Measurements from ENCODE around the gene SLC43A3. TPM values are rescaled to one million over a fixed set of nuclear protein-coding genes. Genes with fewer than 3 reads are reported as not detected.

SLC43A3 gene
- total and polyA plus RNA-seq, 2 donors (not counting 3 experiments of a cell fraction or from before 2014, with no cell fraction given), result 68.9 to 104 TPM

DNA sequence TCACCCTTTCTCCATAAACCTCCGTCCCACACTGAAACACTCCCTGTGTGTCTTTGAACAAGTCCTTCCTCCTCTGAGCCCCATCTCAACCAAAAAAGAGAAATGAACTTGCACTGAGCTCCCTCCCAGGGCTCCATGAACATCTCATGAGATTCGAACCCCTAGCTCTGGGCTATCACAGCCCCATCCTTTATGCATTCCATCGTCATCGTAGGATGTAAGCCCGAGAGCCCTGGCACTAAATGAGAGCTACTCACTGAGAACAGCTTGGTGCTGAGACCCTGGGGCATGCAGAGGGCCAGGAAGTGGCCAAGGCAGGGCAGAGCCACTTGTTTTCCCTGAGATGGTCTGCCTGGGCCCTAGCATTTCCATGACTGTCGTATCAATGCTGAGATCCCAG is 12.9 kb upstream of the SLC43A3 start:
- Histone ChIP-seq H3K36me3 (ENCODE audit: control insufficient read depth in 2 of 2, extremely low read depth in 1 of 2, insufficient read depth in 2 of 2, low read length in 2 of 2) (no peaks in the 10 kb centered on the region), H3K9ac (replicated peaks; ENCODE audit: extremely low read depth, insufficient read depth, low read length) (no peak overlapping the region), H3K4me3 (replicated peaks in 1 of 3; ENCODE audit: insufficient read depth in 1 of 3, low read depth in 1 of 3, low read length in 3 of 3) (no peak overlapping the region), H4K20me1 (replicated peaks; ENCODE audit: control insufficient read depth, extremely low read depth, insufficient read depth, low read length) (no peaks in the 10 kb centered on the region), H3K27ac (ENCODE audit: insufficient read depth, low read depth, low read length) (no peak overlapping the region), H3K4me1 (ENCODE audit: control insufficient read depth, extremely low read depth, insufficient read depth, low read length) (no peaks in the 10 kb centered on the region), H3K27me3 (ENCODE audit: control insufficient read depth in 2 of 2, insufficient read depth in 2 of 2, low read length in 2 of 2) (no peaks in the 10 kb centered on the region), H3K79me2 (ENCODE audit: control insufficient read depth, insufficient read depth, low read length) (no peaks in the 10 kb centered on the region), H2AFZ (ENCODE audit: low read depth, low read length) (no peak overlapping the region), H3K9me1 (replicated peaks; ENCODE audit: control insufficient read depth, extremely low read depth, insufficient read depth, low read length) (no peaks in the 10 kb centered on the region), H3K9me3 (replicated peaks; ENCODE audit: control insufficient read depth, insufficient read depth, low read length) (no peaks in the 10 kb centered on the region), H3K4me2 (ENCODE audit: insufficient read depth, low read length) (no peak overlapping the region)
- DNase-seq (ENCODE audit: low read depth, low spot score) (no peak), FAIRE-seq (no peak)
- POLR2A ChIA-PET, result no interaction called here
- intact Hi-C loops (cut with micrococcal nuclease) (no loop called here), dilution Hi-C loops (cut with MboI; ENCODE audit: extremely low pct_ligation_motif_present, low sequenced_read_pairs) (no loop called here)
- no TSS peak for BruUV-seq (replicated peaks)
- CTCF ChIA-PET, result interaction anchor here (1.0 to 1.2 kb wide), 3 partner anchors 9 to 53 kb away, joined by 3 to 5 read pairs (median 3); no protein-coding TSS in a partner anchor
- TF ChIP-seq GATA2 (IDR thresholded peaks at IDR 0.05; ENCODE audit: insufficient read depth, insufficient read length, low read depth, low read length), result no peak
- TF ChIP-seq, protein P1, sequence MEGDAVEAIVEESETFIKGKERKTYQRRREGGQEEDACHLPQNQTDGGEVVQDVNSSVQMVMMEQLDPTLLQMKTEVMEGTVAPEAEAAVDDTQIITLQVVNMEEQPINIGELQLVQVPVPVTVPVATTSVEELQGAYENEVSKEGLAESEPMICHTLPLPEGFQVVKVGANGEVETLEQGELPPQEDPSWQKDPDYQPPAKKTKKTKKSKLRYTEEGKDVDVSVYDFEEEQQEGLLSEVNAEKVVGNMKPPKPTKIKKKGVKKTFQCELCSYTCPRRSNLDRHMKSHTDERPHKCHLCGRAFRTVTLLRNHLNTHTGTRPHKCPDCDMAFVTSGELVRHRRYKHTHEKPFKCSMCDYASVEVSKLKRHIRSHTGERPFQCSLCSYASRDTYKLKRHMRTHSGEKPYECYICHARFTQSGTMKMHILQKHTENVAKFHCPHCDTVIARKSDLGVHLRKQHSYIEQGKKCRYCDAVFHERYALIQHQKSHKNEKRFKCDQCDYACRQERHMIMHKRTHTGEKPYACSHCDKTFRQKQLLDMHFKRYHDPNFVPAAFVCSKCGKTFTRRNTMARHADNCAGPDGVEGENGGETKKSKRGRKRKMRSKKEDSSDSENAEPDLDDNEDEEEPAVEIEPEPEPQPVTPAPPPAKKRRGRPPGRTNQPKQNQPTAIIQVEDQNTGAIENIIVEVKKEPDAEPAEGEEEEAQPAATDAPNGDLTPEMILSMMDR (IDR thresholded peaks at IDR 0.05; ENCODE audit: extremely low read depth in 1 of 2, insufficient read depth in 1 of 2, low read depth in 1 of 2, low read length in 2 of 2), result no peak
- TF ChIP-seq, protein P2, sequence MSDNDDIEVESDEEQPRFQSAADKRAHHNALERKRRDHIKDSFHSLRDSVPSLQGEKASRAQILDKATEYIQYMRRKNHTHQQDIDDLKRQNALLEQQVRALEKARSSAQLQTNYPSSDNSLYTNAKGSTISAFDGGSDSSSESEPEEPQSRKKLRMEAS (IDR thresholded peaks at IDR 0.05; ENCODE audit: insufficient read depth, insufficient read length), result no peak
- no peak for TF ChIP-seq FOS (IDR thresholded peaks at IDR 0.05; ENCODE audit: borderline replicate concordance, insufficient read depth, low read length)
- TF ChIP-seq MYC (IDR thresholded peaks at IDR 0.05; ENCODE audit: low read depth, low read length), result no peak
- TF ChIP-seq POLR2AphosphoS5 (IDR thresholded peaks at IDR 0.05; ENCODE audit: insufficient read depth, low read depth, low read length), result no peak
- TF ChIP-seq POLR2A (IDR thresholded peaks at IDR 0.05; ENCODE audit: low read depth, low read length), result no peak
- TF ChIP-seq JUN (IDR thresholded peaks at IDR 0.05; ENCODE audit: borderline replicate concordance, insufficient read depth, insufficient read length, low read depth), result no peak
- no peak for TF ChIP-seq EZH2 (IDR thresholded peaks at IDR 0.05; ENCODE audit: borderline replicate concordance, low read depth, low read length, severe bottlenecking)
